Hepatocyte (in vitro differentiated cells): ENCODE results near the gene TTBK2.

Source experiments
- CTCF ChIP-seq: fragments of 200-600 bp; sonication (generic); IDR thresholded peaks from 2 replicates; pipeline ENCODE4 v1.5.1; 2016; ENCODE audit warnings: antibody characterized with exemption, mild to moderate bottlenecking; ENCODE audit not compliant: poor library complexity
- EZH2 ChIP-seq: fragments of 200-600 bp; sonication (generic); IDR thresholded peaks from 2 replicates; pipeline ENCODE4 v1.6.1; 2016; ENCODE audit warnings: antibody characterized with exemption, mild to moderate bottlenecking, borderline replicate concordance
- EZH2phosphoT487 ChIP-seq: fragments of 200-600 bp; sonication (generic); IDR thresholded peaks from one replicate; pipeline ENCODE4 v1.6.1; 2018; ENCODE audit warnings: antibody characterized with exemption, mild to moderate bottlenecking, low read depth, moderate library complexity; ENCODE audit not compliant: unreplicated experiment, severe bottlenecking

GRCh38 chr15:42849836-42850235, 70.7 kb downstream of the TTBK2 start:
- TF ChIP-seq EZH2 (no peak), CTCF (no peak), EZH2phosphoT487 (no peak)
